NCI-H1092 (cell line): Measurements from ENCODE around the gene SMAD7.

Experiments
- DNase-seq: peaks from one replicate; lab custom pipeline; 2025; lab: John Stamatoyannopoulos, UW

Gene SMAD7

GRCh38 chr18:48944634-48945033 lies 6.1 kb downstream of the SMAD7 start:
- no peak for DNase-seq

GRCh38 chr18:48943736-48944527 lies 6.8 kb downstream of the SMAD7 start:
- DNase-seq = no peak

GRCh38 chr18:48943333-48943732 lies 7.4 kb downstream of the SMAD7 start:
- DNase-seq = no peak

GRCh38 chr18:48942554-48943261 lies 8.1 kb downstream of the SMAD7 start:
- DNase-seq = no peak

- no peak for DNase-seq
Observed at GRCh38 chr18:48942086-48942485, 8.7 kb downstream of the SMAD7 start.

- DNase-seq = no peak
Observed at GRCh38 chr18:48941672-48942071, 9.1 kb downstream of the SMAD7 start.

GRCh38 chr18:48940854-48941611 lies 9.7 kb downstream of the SMAD7 start:
- DNase-seq = no peak

- DNase-seq = no peak
Observed at GRCh38 chr18:48939205-48940097, 11.3 kb downstream of the SMAD7 start.

GRCh38 chr18:48938827-48939204 lies 11.9 kb downstream of the SMAD7 start:
- DNase-seq = no peak

GRCh38 chr18:48937869-48938750 lies 12.7 kb downstream of the SMAD7 start:
- DNase-seq = no peak

GRCh38 chr18:48935433-48935774 lies 15.4 kb downstream of the SMAD7 start:
- no peak for DNase-seq

GRCh38 chr18:48934723-48935432 lies 15.9 kb downstream of the SMAD7 start:
- DNase-seq = no peak

- no peak for DNase-seq
Observed at GRCh38 chr18:48934415-48934722, 16.4 kb downstream of the SMAD7 start.

GRCh38 chr18:48933578-48934414 lies 17.0 kb downstream of the SMAD7 start:
- DNase-seq = no peak

- DNase-seq = no peak
Observed at GRCh38 chr18:48932822-48933510, 17.8 kb downstream of the SMAD7 start.

- no peak for DNase-seq
Observed at GRCh38 chr18:48932462-48932818, 18.3 kb downstream of the SMAD7 start.

- no peak for DNase-seq
Observed at GRCh38 chr18:48931680-48932461, 18.9 kb downstream of the SMAD7 start.

GRCh38 chr18:48930926-48931325 lies 19.8 kb downstream of the SMAD7 start:
- no peak for DNase-seq
